Activated CD8-positive, alpha-beta T cell treated with anti-CD3 and anti-CD28 coated beads for 36 hours (primary cell): ENCODE results near the gene MPPED1. TPM values are rescaled to one million over a fixed set of nuclear protein-coding genes. Genes with fewer than 3 reads are reported as not detected.

ENCODE experiments used
- ATAC-seq: fragments of 200-7000 bp; cut with Tn5 transposase; one replicate; pipeline ENCODE4 v1.10.0; 2021; ENCODE audit warnings: mild to moderate bottlenecking, moderate library complexity
- CTCF ChIA-PET: fragments of 350-600 bp; sonication (Branson Sonifier 250); formaldehyde crosslinking; loops from one replicate; lab custom pipeline; 2021; ENCODE audit warnings: antibody characterized with exemption; lab: Charles Lee
- POLR2A ChIA-PET: fragments of 350-600 bp; sonication (Branson Sonifier 250); formaldehyde crosslinking; loops from one replicate; lab custom pipeline; 2021; ENCODE audit warnings: antibody characterized with exemption; lab: Charles Lee
- DNase-seq: peaks from one replicate; pipeline ENCODE4 v3.0.0-alpha.2; 2020
- H3K27ac Mint-ChIP-seq: one replicate; pipeline ENCODE4 v1.8.0; 2021; ENCODE audit warnings: mild to moderate bottlenecking, mixed read lengths
- H3K27me3 Mint-ChIP-seq: one replicate; pipeline ENCODE4 v1.8.0; 2021; ENCODE audit warnings: mixed read lengths
- H3K36me3 Mint-ChIP-seq: one replicate; pipeline ENCODE4 v1.8.0; 2021; ENCODE audit warnings: low read depth, mixed read lengths
- H3K4me1 Mint-ChIP-seq: one replicate; pipeline ENCODE4 v1.8.0; 2021; ENCODE audit warnings: low read depth, mixed read lengths
- H3K4me3 Mint-ChIP-seq: one replicate; pipeline ENCODE4 v1.8.0; 2021; ENCODE audit warnings: mild to moderate bottlenecking, moderate library complexity, mixed read lengths
- H3K9me3 Mint-ChIP-seq: one replicate; pipeline ENCODE4 v1.8.0; 2021; ENCODE audit warnings: mixed read lengths
- intact Hi-C: fragments of 100-400 bp; cut with micrococcal nuclease; formaldehyde crosslinking; loops from one replicate; pipeline ENCODE4 v1.10.0; 2022
- total RNA-seq, 2 experiments: library from RNA; stranded (reverse); gene quantifications; one replicate each; pipeline ENCODE4 v1.2.3, GENCODE V29; 2021
- TF ChIP-seq, protein P1 (sequence below): fragments of 200-600 bp; IDR thresholded peaks from one replicate; pipeline ENCODE4 v1.8.0; 2022; ENCODE audit warnings: antibody characterized with exemption, mild to moderate bottlenecking

MPPED1 gene
- total RNA-seq, 2 experiments from 2014 or later: not detected

DNA sequence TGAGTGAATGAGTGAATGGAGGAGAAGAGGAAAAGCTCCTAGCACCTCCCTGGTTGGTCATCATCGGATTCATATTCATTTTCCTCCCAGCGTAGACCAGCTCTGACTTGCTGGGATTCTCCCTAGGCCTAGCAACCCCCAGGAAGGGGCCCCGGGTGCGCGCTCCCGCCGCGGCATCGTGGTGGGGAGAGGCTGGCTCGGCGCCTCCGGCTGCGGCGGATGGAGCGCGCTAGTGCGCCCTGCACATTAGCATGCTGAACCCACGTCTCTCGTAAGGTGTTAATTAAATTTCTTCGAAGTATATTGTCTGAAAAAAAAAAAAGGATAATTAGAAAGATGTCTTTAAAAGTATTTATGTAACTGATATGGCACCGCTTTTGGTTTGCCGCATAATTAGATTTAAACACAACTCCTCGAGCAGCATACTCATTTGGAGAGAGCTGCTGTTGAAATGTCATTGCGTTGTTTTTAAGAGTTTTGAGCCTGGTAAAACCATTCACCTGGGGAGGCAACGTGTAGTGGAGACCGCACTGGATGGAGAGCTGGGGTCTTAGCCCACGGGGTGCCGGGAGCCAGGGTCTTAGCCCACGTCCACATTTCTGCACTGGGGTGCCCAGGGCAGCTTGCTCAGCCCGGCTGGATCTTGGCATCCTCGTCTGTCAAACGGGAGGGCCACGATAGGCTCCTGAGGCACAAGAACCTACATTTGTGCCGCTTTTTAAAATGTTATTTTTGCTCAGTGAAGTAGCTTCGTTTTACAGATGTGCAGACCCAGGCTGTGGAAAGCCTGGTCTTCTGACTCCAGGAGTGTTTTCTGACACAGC lies 21.8 kb downstream of the MPPED1 start:
- H3K4me1 Mint-ChIP-seq: no peaks in the 10 kb centered on the region
- ATAC-seq: no peak

DNA sequence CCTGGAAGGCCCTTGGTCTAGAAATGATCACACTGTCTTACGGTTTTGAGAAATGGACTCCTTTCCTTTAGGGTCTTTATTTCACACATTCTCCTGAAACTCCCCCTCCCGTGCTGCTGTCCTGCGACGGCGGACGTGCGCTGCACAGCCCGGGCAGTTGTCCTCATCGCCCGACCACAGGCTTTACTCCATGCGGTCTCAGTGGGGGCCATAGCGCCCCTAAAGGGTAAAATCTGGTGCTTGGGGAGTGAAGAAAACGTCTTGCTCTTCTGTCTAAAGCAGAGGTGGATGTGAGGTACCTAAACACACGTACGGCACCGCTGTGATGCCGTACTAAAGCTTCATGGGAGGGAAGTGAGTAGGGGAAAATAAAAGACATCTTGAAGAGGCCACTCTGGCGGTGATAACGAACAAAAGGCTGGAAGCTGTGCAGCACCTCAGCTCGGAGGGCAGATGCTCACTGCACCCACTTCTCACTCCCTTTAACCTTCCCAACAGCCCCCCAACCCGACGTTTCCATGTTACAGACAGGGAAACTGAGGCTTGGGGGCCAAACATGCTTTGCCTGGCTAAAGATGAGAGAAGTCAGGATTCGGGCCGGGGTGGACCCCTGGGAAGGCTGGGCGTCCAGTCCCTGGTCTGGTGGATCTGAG lies 22.6 kb downstream of the MPPED1 start:
- ChIA-PET CTCF (no interaction called here), POLR2A (interaction anchor here (1.0 kb wide), 1 partner anchor 63 kb away, joined by 3 read pairs; no protein-coding TSS in a partner anchor)
- no peak overlapping the region for H3K27ac Mint-ChIP-seq
- H3K36me3 Mint-ChIP-seq: no peaks in the 10 kb centered on the region
- peaks cover 20% of the 10 kb centered on the region for H3K27me3 Mint-ChIP-seq
- no peak overlapping the region for H3K4me3 Mint-ChIP-seq
- TF ChIP-seq, protein P1, sequence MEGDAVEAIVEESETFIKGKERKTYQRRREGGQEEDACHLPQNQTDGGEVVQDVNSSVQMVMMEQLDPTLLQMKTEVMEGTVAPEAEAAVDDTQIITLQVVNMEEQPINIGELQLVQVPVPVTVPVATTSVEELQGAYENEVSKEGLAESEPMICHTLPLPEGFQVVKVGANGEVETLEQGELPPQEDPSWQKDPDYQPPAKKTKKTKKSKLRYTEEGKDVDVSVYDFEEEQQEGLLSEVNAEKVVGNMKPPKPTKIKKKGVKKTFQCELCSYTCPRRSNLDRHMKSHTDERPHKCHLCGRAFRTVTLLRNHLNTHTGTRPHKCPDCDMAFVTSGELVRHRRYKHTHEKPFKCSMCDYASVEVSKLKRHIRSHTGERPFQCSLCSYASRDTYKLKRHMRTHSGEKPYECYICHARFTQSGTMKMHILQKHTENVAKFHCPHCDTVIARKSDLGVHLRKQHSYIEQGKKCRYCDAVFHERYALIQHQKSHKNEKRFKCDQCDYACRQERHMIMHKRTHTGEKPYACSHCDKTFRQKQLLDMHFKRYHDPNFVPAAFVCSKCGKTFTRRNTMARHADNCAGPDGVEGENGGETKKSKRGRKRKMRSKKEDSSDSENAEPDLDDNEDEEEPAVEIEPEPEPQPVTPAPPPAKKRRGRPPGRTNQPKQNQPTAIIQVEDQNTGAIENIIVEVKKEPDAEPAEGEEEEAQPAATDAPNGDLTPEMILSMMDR: no peak
- DNase-seq (no peak), ATAC-seq (no peak)
- intact Hi-C loops: no loop called here
- no peaks in the 10 kb centered on the region for H3K4me1 Mint-ChIP-seq
- no peaks in the 10 kb centered on the region for H3K9me3 Mint-ChIP-seq

More for the DNA sequence above, 21.8 kb downstream of the MPPED1 start:
- H3K36me3 Mint-ChIP-seq: no peaks in the 10 kb centered on the region
- intact Hi-C loops: no loop called here
- H3K4me3 Mint-ChIP-seq: no peak overlapping the region
- CTCF ChIA-PET: no interaction called here
- POLR2A ChIA-PET: interaction anchor here (1.0 kb wide), 1 partner anchor 64 kb away, joined by 3 read pairs; no protein-coding TSS in a partner anchor
- H3K27ac Mint-ChIP-seq: no peak overlapping the region
- TF ChIP-seq, protein P1: no peak
- H3K27me3 Mint-ChIP-seq: peaks cover 22% of the 10 kb centered on the region
- DNase-seq: no peak
- H3K9me3 Mint-ChIP-seq: no peaks in the 10 kb centered on the region

DNA sequence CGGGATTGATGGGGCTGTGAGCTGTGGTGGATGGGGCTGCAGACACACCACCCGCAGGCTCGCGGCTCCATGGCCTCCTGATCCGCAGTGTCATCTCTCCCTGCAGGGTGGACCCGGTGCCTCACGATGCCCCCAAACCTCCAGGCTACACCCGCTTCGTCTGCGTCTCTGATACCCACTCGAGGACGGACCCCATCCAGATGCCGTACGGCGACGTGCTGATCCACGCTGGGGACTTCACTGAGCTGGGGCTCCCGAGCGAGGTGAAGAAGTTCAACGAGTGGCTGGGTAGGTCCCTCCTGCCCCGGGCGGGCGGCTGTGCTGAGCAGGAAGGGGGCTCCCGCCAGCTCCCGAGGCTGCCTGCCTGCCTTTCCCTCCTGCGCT lies 23.1 kb downstream of the MPPED1 start:
- Mint-ChIP-seq H3K4me1 (no peaks in the 10 kb centered on the region), H3K4me3 (no peak overlapping the region), H3K36me3 (no peaks in the 10 kb centered on the region), H3K27me3 (peaks cover 16% of the 10 kb centered on the region), H3K9me3 (no peaks in the 10 kb centered on the region), H3K27ac (no peak overlapping the region)
- ChIA-PET POLR2A (no interaction called here), CTCF (no interaction called here)
- ATAC-seq (no peak), DNase-seq (no peak)
- intact Hi-C loops: no loop called here
- TF ChIP-seq, protein P1: no peak

DNA sequence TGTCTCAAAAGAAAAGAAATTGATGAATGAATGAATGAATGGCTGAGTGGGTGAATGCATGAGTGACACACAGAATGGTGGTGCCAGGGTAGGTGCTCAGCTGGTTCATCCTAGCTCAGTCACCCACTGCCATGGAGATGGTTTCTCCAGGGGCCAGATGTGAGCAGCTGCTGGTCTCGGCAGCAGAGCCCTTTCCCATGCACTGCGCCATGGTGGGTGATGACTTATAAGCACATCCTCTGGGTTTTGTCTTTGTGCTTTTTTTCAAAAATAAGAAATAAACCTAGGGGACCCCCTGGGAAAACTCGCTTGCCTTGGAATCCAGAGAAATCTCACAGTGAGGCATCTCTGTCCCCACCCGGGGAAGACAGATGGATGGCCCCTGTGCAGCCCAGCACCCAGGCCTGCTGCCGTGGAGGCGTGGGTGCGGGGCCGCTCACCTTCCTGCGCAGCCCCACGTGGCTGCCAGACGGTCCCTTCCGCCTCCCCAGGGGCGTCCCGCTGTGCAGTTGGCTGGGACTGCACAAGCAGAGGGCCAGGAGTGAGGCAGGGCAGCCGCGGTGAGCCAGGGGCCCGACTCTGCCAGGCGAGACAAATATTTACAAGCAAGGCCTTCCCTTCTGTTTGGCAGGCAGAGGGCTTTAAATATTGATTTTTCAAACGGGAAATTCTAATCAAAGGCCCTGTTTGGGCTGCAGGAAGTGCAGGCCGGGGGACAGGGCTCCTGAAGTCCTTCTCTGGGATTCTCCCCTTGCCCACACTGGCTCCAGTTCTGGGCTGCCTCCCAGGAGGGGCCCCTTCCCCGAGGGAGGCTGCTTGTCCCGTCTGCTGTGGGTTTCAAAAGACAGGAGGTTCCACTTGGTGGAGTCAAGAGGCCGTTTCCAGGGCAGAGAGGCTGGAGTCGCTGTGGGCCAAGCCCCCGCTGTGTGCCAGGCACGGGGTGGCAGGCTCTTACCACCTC lies 24.3 kb downstream of the MPPED1 start:
- no peaks in the 10 kb centered on the region for H3K36me3 Mint-ChIP-seq
- no peaks in the 10 kb centered on the region for H3K9me3 Mint-ChIP-seq
- ChIA-PET CTCF (no interaction called here), POLR2A (no interaction called here)
- H3K4me1 Mint-ChIP-seq: no peaks in the 10 kb centered on the region
- no peak overlapping the region for H3K4me3 Mint-ChIP-seq
- DNase-seq (no peak), ATAC-seq (no peak)
- H3K27me3 Mint-ChIP-seq: peaks cover 11% of the 10 kb centered on the region
- intact Hi-C loops: no loop called here
- TF ChIP-seq, protein P1: no peak
- no peak overlapping the region for H3K27ac Mint-ChIP-seq
